Stimulated activated CD8-positive, alpha-beta memory T cell treated with anti-CD3 and anti-CD28 coated beads, Interleukin-12 subunit alpha, Interleukin-12 subunit beta, amount 100 ng/mL, for 24 hours (primary cell): ENCODE measurements around the gene NUAK2.
"Not testable (repeated sequence)": the region's sequence is repeated elsewhere in the genome, so short reads cannot be mapped to it uniquely, and the experiment has no call there.

ENCODE experiments used
- DNase-seq: peaks from one replicate; pipeline ENCODE4 v3.0.0-alpha.2; 2020; ENCODE audit errors: extremely low read depth

Gene NUAK2

GRCh38 chr1:205321162-205321958, at the start of gene NUAK2:
Gene NUAK2 (minus strand): TSS chr1:205321745. CDS start chr1:205321628, 117 bp downstream.
- DNase-seq = peak; percentile 68

- no peak for DNase-seq
These were observed 49.2 kb upstream of the NUAK2 start for GRCh38 chr1:205370780-205371179.

- no peak for DNase-seq
These were observed 48.2 kb upstream of the NUAK2 start for GRCh38 chr1:205369701-205370123.

DNA sequence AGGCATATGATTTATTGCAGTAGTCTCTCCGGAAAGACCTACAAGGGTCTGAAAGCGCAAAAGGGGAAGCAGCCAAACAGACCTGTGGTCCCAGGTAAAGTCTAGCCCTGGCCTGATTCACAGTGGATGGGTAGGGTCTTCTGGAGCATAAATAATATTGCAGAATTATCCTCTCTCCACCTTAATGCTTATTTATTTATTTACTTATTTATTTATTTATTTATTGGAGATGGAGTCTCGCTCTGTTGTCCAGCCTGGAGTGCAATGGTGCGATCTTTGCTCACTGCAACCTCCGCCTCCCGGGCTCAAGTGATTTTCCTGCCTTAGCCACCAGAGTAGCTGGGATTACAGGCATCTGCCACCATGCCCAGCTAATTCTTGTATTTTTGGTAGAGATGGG, 46.9 kb upstream of the NUAK2 start:
- DNase-seq = no peak

DNA sequence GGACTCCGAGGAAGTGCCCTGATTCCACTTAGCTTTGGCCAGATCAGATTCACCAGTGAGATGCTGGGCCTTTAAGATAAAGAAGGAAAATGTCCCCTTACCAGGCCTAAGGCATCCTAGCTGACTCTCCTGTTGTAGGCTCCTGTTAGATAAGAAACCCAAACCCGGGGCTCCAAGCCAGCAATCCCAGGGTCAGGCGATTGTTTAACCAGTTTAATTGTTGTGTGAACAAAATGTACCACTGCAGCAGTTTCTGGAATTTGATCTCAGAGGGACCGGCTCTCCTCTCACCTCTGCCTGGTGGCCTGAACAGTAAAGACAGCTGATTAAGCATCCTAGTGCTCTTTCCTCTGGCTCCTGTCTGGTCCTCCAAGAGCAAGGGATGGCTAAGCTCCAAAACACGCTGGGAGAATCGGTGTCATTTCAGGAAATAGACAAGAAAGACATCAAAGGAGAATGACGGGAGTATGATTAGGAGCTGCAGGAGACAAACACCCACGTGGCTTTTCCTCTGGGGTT, 44.5 kb upstream of the NUAK2 start:
- DNase-seq = no peak

GRCh38 chr1:205365086-205365485, 43.5 kb upstream of the NUAK2 start:
- not testable (repeated sequence) for DNase-seq

DNA sequence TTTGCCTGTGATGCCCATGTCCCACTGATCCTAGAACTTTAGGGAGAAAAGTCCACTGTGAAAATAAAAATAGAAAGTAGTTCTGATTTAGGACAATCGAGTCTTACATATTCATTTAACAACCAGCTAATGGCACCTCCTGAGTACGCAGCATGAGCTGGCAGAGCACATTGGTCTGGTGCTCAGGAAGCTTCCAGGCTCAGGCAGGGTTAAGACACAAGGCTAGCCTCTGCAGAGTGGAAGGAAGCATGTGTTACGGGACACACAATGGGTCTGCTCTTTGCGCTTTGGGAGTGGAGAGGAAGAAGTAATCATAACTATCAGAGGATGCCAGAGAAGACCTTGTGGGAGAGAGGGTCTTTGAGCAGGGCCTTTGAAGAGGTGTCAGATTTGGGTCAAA, 39.3 kb upstream of the NUAK2 start:
- DNase-seq = no peak

- no peak for DNase-seq
These were observed 38.4 kb upstream of the NUAK2 start for GRCh38 chr1:205359771-205360565.

GRCh38 chr1:205358579-205358978, 37.0 kb upstream of the NUAK2 start:
- no peak for DNase-seq

GRCh38 chr1:205357567-205357966, 36.0 kb upstream of the NUAK2 start:
- no peak for DNase-seq

GRCh38 chr1:205356440-205357139, 35.0 kb upstream of the NUAK2 start, which contains the start of gene KLHDC8A:
Gene KLHDC8A (minus strand): TSS chr1:205356922. CDS start chr1:205343604, 13,318 bp downstream.
- DNase-seq = no peak

GRCh38 chr1:205355075-205355453, 33.5 kb upstream of the NUAK2 start:
- DNase-seq = no peak

GRCh38 chr1:205354259-205355074, 32.9 kb upstream of the NUAK2 start:
- no peak for DNase-seq

DNA sequence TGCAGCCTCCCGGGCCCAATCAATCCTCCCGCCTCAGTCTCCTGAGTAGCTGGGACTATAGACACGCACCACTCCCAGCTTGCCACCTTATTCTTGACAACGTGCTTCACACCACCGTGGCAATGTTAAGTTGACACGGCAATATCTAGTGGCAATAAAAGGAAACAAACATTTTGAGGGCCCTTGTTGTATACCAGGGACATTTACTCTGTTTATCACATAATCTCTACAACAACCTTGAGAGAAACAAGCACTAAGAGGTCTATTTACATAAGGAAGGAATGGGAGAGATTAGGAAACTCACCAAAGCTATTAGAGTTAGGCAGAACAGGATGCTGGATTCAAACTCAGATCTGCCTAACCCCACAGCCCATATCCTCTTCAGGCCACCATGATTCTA, 32.1 kb upstream of the NUAK2 start:
- DNase-seq = no peak

- DNase-seq = no peak
These were observed 31.6 kb upstream of the NUAK2 start for GRCh38 chr1:205353191-205353590.

- DNase-seq = no peak
These were observed 30.6 kb upstream of the NUAK2 start for GRCh38 chr1:205351984-205352713.

DNA sequence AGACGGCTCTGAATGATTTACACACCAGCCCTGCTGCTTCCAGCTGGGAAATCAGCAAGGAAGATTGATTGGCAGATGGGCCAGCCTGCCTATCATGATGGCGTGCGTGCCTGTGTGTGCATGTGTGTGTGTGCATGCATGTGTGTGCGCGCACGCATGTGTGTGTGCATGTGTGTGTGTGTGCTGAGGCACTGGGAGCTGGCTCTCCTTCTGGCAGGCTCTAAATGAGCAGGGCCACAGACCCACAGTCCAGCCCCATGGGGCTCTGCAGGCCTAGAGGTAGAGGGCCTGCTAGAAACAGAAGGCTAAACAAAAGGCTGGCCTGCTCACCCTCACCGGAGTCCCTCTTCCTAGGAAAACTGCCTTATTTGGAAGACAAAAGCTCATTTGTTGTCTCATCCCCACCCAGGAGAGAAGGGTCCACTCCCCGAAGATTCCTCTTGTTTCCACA, 29.2 kb upstream of the NUAK2 start:
- DNase-seq = no peak

DNA sequence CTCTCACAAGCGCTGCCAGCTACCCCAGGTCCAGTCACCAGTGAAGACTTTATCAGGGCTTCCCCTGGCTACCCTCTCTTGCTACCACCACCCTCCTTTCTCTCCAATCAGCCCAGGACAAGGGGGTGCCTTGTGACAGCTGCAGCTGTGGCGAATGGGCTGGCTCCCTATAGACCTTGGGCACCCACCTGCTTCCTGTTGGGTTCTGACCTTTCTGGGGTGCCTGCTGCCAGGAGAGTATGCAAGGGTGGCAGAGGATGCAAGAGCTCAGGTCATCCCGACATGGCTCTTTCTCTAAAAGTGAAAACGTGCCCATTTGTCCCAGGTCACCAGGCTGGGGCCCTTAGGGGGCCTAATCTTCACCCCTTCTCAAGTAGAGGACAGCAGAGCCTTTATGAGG, 28.6 kb upstream of the NUAK2 start:
- DNase-seq = no peak

DNA sequence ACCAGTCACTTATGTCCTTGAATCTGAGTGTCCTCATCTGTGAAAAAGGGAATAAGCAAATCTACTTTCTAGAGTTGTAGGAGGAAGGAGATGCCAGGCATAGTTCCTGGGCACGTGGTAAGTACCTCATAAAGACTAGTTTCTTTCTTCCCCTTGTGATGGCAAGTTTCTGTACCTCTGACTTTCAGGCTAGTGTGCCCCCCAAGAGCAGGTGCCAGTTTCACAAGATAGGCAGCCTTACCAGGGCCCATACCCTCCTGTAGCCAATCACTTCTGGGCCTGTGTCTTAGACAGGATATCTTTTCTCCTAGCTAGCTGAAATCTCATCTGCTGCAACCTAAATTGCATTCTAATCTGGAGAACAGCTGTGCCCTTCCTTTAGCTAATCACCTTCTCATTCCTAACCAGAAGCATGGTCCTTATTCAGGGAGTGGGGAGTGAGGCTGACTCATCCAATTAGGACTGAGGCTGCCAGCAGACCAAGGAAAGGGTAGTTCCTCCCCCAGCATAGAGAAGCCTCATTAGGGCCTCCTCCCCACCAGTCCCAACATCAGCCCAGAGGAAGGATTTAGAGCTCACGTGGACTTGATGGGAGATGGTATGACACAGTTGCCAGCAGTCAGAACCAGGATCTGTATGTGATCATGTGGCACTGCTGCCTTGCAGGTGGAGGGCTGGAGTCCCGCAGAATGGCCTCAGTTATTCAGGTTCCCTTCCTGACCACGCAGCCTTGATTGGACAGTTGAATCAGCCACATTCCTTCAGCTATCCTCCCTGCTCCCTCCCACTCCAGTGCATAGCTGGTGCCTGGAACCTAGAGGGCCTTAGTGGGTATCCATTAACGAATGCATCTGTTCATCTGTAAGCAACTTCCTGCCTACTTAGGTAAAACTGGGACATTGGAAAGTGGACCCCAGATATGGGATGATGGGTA, 27.3 kb upstream of the NUAK2 start:
- DNase-seq = no peak
